Endothelial cell of umbilical vein (primary cell): ENCODE measurements around the gene SOX18. TPM values are rescaled to one million over a fixed set of nuclear protein-coding genes. Genes with fewer than 3 reads are reported as not detected.

Experiments
- BruUV-seq: library from RNA; stranded (reverse); fragments of 400-500 nt; replicated peaks from 2 replicates; lab custom pipeline; 2021; lab: Mats Ljungman, UMichigan
- CTCF ChIA-PET: fragments of 300-600, 350-600 bp; sonication (Branson Sonifier 250); formaldehyde crosslinking; loops from one replicate; lab custom pipeline; 2021; ENCODE audit warnings: antibody characterized with exemption, inconsistent platforms; lab: Charles Lee
- POLR2A ChIA-PET: fragments of 300-600, 350-600 bp; sonication (Branson Sonifier 250); formaldehyde crosslinking; loops from one replicate; lab custom pipeline; 2021; ENCODE audit warnings: antibody characterized with exemption, inconsistent platforms; lab: Charles Lee
- DNase-seq: peaks from one replicate; pipeline ENCODE4 v3.0.0-alpha.2; 2011; ENCODE audit warnings: low read depth, low spot score
- FAIRE-seq: peaks from 2 replicates; lab custom pipeline; 2011; peaks lifted over from hg19 to GRCh38; lab: Jason Lieb, UNC
- H2AFZ ChIP-seq: 2 replicates; pipeline ENCODE4 v1.6.0; 2012; ENCODE audit warnings: low read depth, low read length, control low read depth, inconsistent platforms
- H3K27ac ChIP-seq: 2 replicates; pipeline ENCODE4 v1.5.1; 2011; ENCODE audit warnings: low read depth, mild to moderate bottlenecking, control low read depth, low read length, moderate library complexity; ENCODE audit not compliant: insufficient read depth
- H3K27me3 ChIP-seq, 2 experiments: 2 replicates each; pipeline versions ENCODE4 v1.6.0 to v1.6.1; 2011; ENCODE audit warnings: low read length in 2 of 2, mixed read lengths in 1 of 2; ENCODE audit not compliant: control insufficient read depth in 2 of 2, insufficient read depth in 2 of 2
- H3K36me3 ChIP-seq, 2 experiments: 2 replicates in 1 of 2; 3 replicates in 1 of 2; pipeline ENCODE4 v1.5.1; 2011; ENCODE audit warnings: low read length in 2 of 2, mild to moderate bottlenecking in 1 of 2, moderate library complexity in 1 of 2; ENCODE audit not compliant: control insufficient read depth in 2 of 2, insufficient read depth in 2 of 2; ENCODE audit errors: extremely low read depth in 1 of 2
- H3K4me1 ChIP-seq: 3 replicates; pipeline ENCODE4 v1.5.1; 2011; ENCODE audit warnings: mild to moderate bottlenecking, low read length; ENCODE audit not compliant: control insufficient read depth, insufficient read depth; ENCODE audit errors: extremely low read depth
- H3K4me2 ChIP-seq: 2 replicates; pipeline ENCODE4 v1.6.1; 2011; ENCODE audit warnings: low read length, control low read depth, mixed read lengths; ENCODE audit not compliant: insufficient read depth
- H3K4me3 ChIP-seq, 3 experiments: fragments of 200-600 bp in 1 of 3; sonication (generic), shearing (Covaris generic) in 1 of 3; replicated peaks in 1 of 3; 2 replicates each; pipeline ENCODE4 v1.5.1; 2011 to 2016; ENCODE audit warnings: control low read depth in 3 of 3, low read length in 3 of 3, mild to moderate bottlenecking in 2 of 3, inconsistent platforms in 1 of 3, low read depth in 1 of 3, moderate library complexity in 1 of 3; ENCODE audit not compliant: insufficient read depth in 1 of 3
- H3K79me2 ChIP-seq: 2 replicates; pipeline ENCODE4 v1.6.0; 2012; ENCODE audit warnings: low read length, inconsistent platforms; ENCODE audit not compliant: control insufficient read depth, insufficient read depth
- H3K9ac ChIP-seq: replicated peaks from 2 replicates; pipeline ENCODE3; 2011; ENCODE audit warnings: low read length, control low read depth; ENCODE audit not compliant: insufficient read depth; ENCODE audit errors: extremely low read depth
- H3K9me1 ChIP-seq: replicated peaks from 3 replicates; pipeline ENCODE4 v1.6.0; 2011; ENCODE audit warnings: mild to moderate bottlenecking, low read length; ENCODE audit not compliant: control insufficient read depth, insufficient read depth; ENCODE audit errors: extremely low read depth
- H3K9me3 ChIP-seq: replicated peaks from 2 replicates; pipeline ENCODE4 v1.5.1; 2012; ENCODE audit warnings: low read length, inconsistent platforms; ENCODE audit not compliant: control insufficient read depth, insufficient read depth
- H4K20me1 ChIP-seq: replicated peaks from 2 replicates; pipeline ENCODE3; 2011; ENCODE audit warnings: mild to moderate bottlenecking, low read length; ENCODE audit not compliant: control insufficient read depth, insufficient read depth; ENCODE audit errors: extremely low read depth
- CTCF ChIP-seq, 2 donors: IDR thresholded peaks; 1 replicate in 1 of 2; 2 replicates in 1 of 2; pipeline ENCODE4 v1.5.1; 2011; ENCODE audit warnings: low read length in 2 of 2, mild to moderate bottlenecking in 2 of 2, moderate library complexity in 2 of 2, control low read depth in 1 of 2, inconsistent platforms in 1 of 2, low read depth in 1 of 2; ENCODE audit not compliant: insufficient read depth in 1 of 2; ENCODE audit errors: extremely low read depth in 1 of 2
- EZH2 ChIP-seq: IDR thresholded peaks from 2 replicates; pipeline ENCODE4 v1.6.1; 2012; ENCODE audit warnings: borderline replicate concordance, low read depth, mild to moderate bottlenecking, moderate library complexity, low read length, inconsistent platforms; ENCODE audit not compliant: severe bottlenecking
- FOS ChIP-seq: IDR thresholded peaks from 2 replicates; pipeline ENCODE4 v1.6.1; 2011; ENCODE audit warnings: mild to moderate bottlenecking, low read length, moderate library complexity, borderline replicate concordance; ENCODE audit not compliant: insufficient read depth
- GATA2 ChIP-seq: IDR thresholded peaks from 2 replicates; pipeline ENCODE4 v1.7.0; 2011; ENCODE audit warnings: low read depth, mild to moderate bottlenecking, moderate library complexity, mixed read lengths, low read length; ENCODE audit not compliant: insufficient read length, insufficient read depth
- JUN ChIP-seq: IDR thresholded peaks from 2 replicates; pipeline ENCODE4 v1.6.1; 2011; ENCODE audit warnings: borderline replicate concordance, low read depth; ENCODE audit not compliant: insufficient read length, insufficient read depth
- MYC ChIP-seq: IDR thresholded peaks from one replicate; pipeline ENCODE4 v1.6.1; 2011; ENCODE audit warnings: mild to moderate bottlenecking, low read depth, low read length
- POLR2A ChIP-seq: IDR thresholded peaks from 2 replicates; pipeline ENCODE4 v1.6.1; 2012; ENCODE audit warnings: low read depth, mild to moderate bottlenecking, control low read depth, low read length
- POLR2AphosphoS5 ChIP-seq: IDR thresholded peaks from 2 replicates; pipeline ENCODE4 v1.6.1; 2012; ENCODE audit warnings: low read depth, mild to moderate bottlenecking, control low read depth, low read length, moderate library complexity; ENCODE audit not compliant: insufficient read depth
- dilution Hi-C: fragments of 300-500 bp; cut with MboI; formaldehyde crosslinking; loops from one replicate; pipeline ENCODE4 v1.15.0; 2019; ENCODE audit warnings: low sequenced_read_pairs; ENCODE audit not compliant: extremely low pct_ligation_motif_present
- intact Hi-C: fragments of 100-400 bp; cut with micrococcal nuclease; formaldehyde crosslinking; loops from one replicate; pipeline ENCODE4 v1.10.0; 2022
- polyA plus RNA-seq, 4 experiments: library from polyadenylated mRNA; depleted of rRNA in 3 of 4; stranded (reverse) in 3 of 4; unstranded in 1 of 4; fragments of >200 nt; gene quantifications; 2 replicates each; pipeline versions ENCODE4 v1.2.1 to v1.2.3, GENCODE V29; 2011 to 2012; ENCODE audit warnings: missing spikeins in 1 of 4
- total RNA-seq: library from RNA; stranded (reverse); gene quantifications from 2 replicates; pipeline ENCODE4 v1.2.3, GENCODE V29; 2021

The SOX18 gene
- total and polyA plus RNA-seq, 2 donors (not counting 3 experiments of a cell fraction or from before 2014, with no cell fraction given): 20.9 to 175 TPM

DNA sequence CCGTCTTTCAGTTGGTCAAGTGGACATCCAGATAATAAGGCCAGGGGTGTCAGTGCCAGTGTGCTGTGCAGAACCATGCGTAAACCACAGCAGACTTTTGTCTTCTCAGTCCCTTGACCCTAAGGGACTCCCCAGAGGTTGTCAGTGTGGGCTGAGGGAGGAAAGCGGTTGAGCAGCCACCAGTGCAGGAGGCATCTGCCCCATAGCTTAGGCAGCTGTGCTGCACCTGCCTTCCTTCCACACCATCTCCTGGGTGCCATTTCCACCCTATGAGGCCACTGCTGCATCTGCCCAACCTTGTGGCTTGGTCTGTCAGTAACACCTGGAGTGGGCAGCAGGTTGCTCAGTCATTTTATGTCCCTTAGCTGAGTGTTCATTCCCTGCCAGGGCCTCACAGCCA is 42.5 kb downstream of the SOX18 start:
- H3K36me3 ChIP-seq: peaks cover 12 to 52% of the 10 kb centered on the region in 2 experiments

DNA sequence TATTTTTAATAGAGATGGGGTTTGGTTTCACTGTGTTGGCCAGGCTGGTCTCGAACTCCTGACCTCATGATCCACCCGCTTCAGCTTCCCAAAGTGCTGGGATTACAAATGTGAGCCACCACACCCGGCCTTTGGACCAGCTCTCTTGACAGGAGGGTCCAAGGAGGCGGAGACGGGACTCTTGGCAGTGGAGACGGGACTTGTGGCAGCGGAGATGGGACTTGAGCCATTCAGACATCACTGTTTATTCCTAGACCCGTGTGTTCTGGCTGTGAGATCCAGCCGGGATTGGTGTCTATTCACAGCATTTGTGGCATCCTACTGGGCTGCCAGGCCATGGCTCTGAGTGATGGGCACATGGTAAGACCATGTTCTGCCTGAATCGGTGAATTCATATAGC is 42.9 kb downstream of the SOX18 start:
- POLR2A ChIA-PET: no interaction called here
- dilution Hi-C loops (no loop called here), intact Hi-C loops (no loop called here)
- H4K20me1 ChIP-seq: no peaks in the 10 kb centered on the region
- FAIRE-seq (no peak), DNase-seq (no peak)
- peaks cover 12 to 54% of the 10 kb centered on the region in 2 experiments for H3K36me3 ChIP-seq
- H3K9me3 ChIP-seq: no peaks in the 10 kb centered on the region
- no peaks in the 10 kb centered on the region for H3K27me3 ChIP-seq
- no peak overlapping the region for H3K4me2 ChIP-seq
- H3K9me1 ChIP-seq: no peaks in the 10 kb centered on the region
- no peak overlapping the region for H3K4me3 ChIP-seq
- CTCF ChIA-PET: no interaction called here
- no peaks in the 10 kb centered on the region for H3K79me2 ChIP-seq
- TF ChIP-seq POLR2A: no peak
- TF ChIP-seq CTCF (IDR thresholded peaks at IDR 0.05; ENCODE audit: extremely low read depth in 1 of 2, insufficient read depth in 1 of 2, low read depth in 1 of 2, low read length in 2 of 2): no peak
- no peak for TF ChIP-seq JUN
- TF ChIP-seq GATA2: no peak
- TF ChIP-seq POLR2AphosphoS5: no peak
- TF ChIP-seq EZH2: no peak
- TF ChIP-seq FOS: no peak
- BruUV-seq: no TSS peak
- H2AFZ ChIP-seq: no peak overlapping the region
- peaks cover 2% of the 10 kb centered on the region for H3K4me1 ChIP-seq
- H3K27ac ChIP-seq: no peak overlapping the region
- H3K9ac ChIP-seq: no peak overlapping the region

More for the DNA sequence above, 42.5 kb downstream of the SOX18 start:
- intact Hi-C loops: no loop called here
- CTCF ChIA-PET: interaction anchor here (1.0 kb wide), 1 partner anchor 31 kb away, joined by 3 read pairs; no protein-coding TSS in a partner anchor
- dilution Hi-C loops: no loop called here
- H4K20me1 ChIP-seq: no peaks in the 10 kb centered on the region
- TF ChIP-seq JUN: no peak
- TF ChIP-seq MYC: no peak
- TF ChIP-seq CTCF (IDR thresholded peaks at IDR 0.05; ENCODE audit: extremely low read depth in 1 of 2, insufficient read depth in 1 of 2, low read depth in 1 of 2, low read length in 2 of 2): no peak
- POLR2A ChIA-PET: interaction anchor here (0.7 kb wide), 1 partner anchor 465 kb away, joined by 3 read pairs; no protein-coding TSS in a partner anchor
- no peak overlapping the region for H2AFZ ChIP-seq
- no peaks in the 10 kb centered on the region for H3K79me2 ChIP-seq
- no peaks in the 10 kb centered on the region for H3K9me3 ChIP-seq
- no peak overlapping the region for H3K4me2 ChIP-seq
- H3K4me1 ChIP-seq: peaks cover 2% of the 10 kb centered on the region
- FAIRE-seq (no peak), DNase-seq (no peak)
- no TSS peak for BruUV-seq
- no peak overlapping the region for H3K9ac ChIP-seq
- no peaks in the 10 kb centered on the region for H3K9me1 ChIP-seq
- H3K27ac ChIP-seq: no peak overlapping the region
- H3K4me3 ChIP-seq: no peak overlapping the region
- no peaks in the 10 kb centered on the region for H3K27me3 ChIP-seq
